Measurements from ENCODE around the gene IDH1. TPM values are rescaled to one million over a fixed set of nuclear protein-coding genes. Genes with fewer than 3 reads are reported as not detected.

The IDH1 gene
- total RNA-seq, 1 experiment from 2014 or later: 80.2 TPM

DNA sequence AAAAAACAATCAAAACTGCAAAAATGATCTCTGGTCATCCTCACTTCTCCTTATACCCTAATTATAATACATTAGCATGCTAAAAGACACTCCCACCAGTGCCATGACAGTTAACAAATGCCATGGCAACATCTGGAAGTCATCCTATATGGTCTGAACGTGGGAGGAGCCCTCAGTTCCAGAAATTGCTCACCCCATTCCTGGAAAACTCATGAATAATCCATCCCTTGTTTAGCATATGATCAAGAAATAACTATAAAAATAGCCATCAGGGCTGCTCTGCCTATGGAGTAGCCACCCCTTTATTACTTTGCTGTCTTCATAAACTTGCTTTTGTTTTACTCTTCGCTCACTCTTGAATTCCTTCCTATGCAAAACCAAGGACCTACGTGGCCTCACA, 59.3 kb downstream of the IDH1 start:
- H3K27me3 ChIP-seq (ENCODE audit: control insufficient read depth, insufficient read depth, low read length): no peaks in the 10 kb centered on the region
- TF ChIP-seq, protein P1, sequence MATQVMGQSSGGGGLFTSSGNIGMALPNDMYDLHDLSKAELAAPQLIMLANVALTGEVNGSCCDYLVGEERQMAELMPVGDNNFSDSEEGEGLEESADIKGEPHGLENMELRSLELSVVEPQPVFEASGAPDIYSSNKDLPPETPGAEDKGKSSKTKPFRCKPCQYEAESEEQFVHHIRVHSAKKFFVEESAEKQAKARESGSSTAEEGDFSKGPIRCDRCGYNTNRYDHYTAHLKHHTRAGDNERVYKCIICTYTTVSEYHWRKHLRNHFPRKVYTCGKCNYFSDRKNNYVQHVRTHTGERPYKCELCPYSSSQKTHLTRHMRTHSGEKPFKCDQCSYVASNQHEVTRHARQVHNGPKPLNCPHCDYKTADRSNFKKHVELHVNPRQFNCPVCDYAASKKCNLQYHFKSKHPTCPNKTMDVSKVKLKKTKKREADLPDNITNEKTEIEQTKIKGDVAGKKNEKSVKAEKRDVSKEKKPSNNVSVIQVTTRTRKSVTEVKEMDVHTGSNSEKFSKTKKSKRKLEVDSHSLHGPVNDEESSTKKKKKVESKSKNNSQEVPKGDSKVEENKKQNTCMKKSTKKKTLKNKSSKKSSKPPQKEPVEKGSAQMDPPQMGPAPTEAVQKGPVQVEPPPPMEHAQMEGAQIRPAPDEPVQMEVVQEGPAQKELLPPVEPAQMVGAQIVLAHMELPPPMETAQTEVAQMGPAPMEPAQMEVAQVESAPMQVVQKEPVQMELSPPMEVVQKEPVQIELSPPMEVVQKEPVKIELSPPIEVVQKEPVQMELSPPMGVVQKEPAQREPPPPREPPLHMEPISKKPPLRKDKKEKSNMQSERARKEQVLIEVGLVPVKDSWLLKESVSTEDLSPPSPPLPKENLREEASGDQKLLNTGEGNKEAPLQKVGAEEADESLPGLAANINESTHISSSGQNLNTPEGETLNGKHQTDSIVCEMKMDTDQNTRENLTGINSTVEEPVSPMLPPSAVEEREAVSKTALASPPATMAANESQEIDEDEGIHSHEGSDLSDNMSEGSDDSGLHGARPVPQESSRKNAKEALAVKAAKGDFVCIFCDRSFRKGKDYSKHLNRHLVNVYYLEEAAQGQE (IDR thresholded peaks at IDR 0.05; ENCODE audit: insufficient read depth in 1 of 2, low read depth in 2 of 2, low read length in 1 of 2): no peak
- no peak for TF ChIP-seq POLR2AphosphoS5 (IDR thresholded peaks at IDR 0.05; ENCODE audit: low read depth, low read length)
- no peak for TF ChIP-seq TCF7L2 (IDR thresholded peaks at IDR 0.05; ENCODE audit: low read depth, low read length)
- no peak for TF ChIP-seq SIN3A (IDR thresholded peaks at IDR 0.05; ENCODE audit: borderline replicate concordance, insufficient read depth, low read depth, low read length)
- TF ChIP-seq, protein P2, sequence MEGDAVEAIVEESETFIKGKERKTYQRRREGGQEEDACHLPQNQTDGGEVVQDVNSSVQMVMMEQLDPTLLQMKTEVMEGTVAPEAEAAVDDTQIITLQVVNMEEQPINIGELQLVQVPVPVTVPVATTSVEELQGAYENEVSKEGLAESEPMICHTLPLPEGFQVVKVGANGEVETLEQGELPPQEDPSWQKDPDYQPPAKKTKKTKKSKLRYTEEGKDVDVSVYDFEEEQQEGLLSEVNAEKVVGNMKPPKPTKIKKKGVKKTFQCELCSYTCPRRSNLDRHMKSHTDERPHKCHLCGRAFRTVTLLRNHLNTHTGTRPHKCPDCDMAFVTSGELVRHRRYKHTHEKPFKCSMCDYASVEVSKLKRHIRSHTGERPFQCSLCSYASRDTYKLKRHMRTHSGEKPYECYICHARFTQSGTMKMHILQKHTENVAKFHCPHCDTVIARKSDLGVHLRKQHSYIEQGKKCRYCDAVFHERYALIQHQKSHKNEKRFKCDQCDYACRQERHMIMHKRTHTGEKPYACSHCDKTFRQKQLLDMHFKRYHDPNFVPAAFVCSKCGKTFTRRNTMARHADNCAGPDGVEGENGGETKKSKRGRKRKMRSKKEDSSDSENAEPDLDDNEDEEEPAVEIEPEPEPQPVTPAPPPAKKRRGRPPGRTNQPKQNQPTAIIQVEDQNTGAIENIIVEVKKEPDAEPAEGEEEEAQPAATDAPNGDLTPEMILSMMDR (IDR thresholded peaks at IDR 0.05): no peak
- H3K4me1 ChIP-seq (ENCODE audit: control insufficient read depth, insufficient read depth, low read length): no peaks in the 10 kb centered on the region; the same call in 1 of the 2 replicates
- CTCF ChIA-PET: no interaction called here
- no TSS peak for BruUV-seq (replicated peaks)
- H3K27ac ChIP-seq (ENCODE audit: low read length): no peak overlapping the region
- no peaks in the 10 kb centered on the region for H3K9me3 ChIP-seq (ENCODE audit: control insufficient read depth, insufficient read depth, low read depth, low read length)
- ATAC-seq: no peak
- in situ Hi-C loops (cut with HindIII; ENCODE audit: low pct_unique_long_range_greater_than_20kb, low sequenced_read_pairs): no loop called here
- H3K4me3 ChIP-seq (ENCODE audit: low read depth in 2 of 2, low read length in 2 of 2): no peak overlapping the region
- POLR2A ChIA-PET: no interaction called here
- no peak for DNase-seq (ENCODE audit: low read depth, low spot score)
- intact Hi-C loops (cut with micrococcal nuclease; ENCODE audit: unreplicated experiment): no loop called here
- H3K36me3 ChIP-seq (ENCODE audit: control insufficient read depth, insufficient read depth, low read length): no peaks in the 10 kb centered on the region

DNA sequence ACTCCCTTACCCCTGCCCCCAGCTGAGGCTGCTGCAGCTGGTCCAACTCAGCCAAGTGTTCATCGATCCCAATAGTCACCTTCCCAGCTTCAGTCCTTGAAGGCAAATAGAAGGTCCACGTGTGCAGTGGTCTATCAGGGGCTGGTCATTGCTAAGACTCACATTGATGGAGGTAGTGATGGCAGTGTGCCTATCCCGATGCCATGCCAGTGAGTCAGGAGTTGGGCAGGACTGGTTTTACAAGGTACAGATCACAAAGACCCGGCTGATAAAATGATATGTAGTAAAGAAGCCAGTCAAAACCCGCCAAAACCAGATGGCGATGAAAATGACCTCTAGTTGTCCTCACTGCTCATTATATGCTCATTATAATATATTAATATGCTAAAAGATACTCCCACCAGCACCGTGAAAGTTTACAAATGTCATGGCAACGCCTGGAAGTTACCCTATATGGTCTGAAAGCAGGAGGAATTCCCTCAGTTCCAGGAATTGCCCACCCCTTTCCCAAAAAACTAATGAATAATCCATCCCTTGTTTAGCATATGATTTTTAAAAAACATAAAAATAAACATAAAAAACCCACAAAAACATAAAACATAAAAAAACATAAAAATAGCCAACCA, 62.1 kb downstream of the IDH1 start:
- CTCF ChIA-PET: no interaction called here
- Histone ChIP-seq H3K4me1 (ENCODE audit: control insufficient read depth, insufficient read depth, low read length) (no peaks in the 10 kb centered on the region; the same call in 1 of the 2 replicates), H3K36me3 (ENCODE audit: control insufficient read depth, insufficient read depth, low read length) (no peaks in the 10 kb centered on the region), H3K27me3 (ENCODE audit: control insufficient read depth, insufficient read depth, low read length) (no peaks in the 10 kb centered on the region), H3K27ac (ENCODE audit: low read length) (no peak overlapping the region), H3K4me3 (ENCODE audit: low read depth in 2 of 2, low read length in 2 of 2) (no peak overlapping the region), H3K9me3 (ENCODE audit: control insufficient read depth, insufficient read depth, low read depth, low read length) (no peaks in the 10 kb centered on the region)
- POLR2A ChIA-PET: interaction anchor here (0.9 kb wide), 1 partner anchor 9 kb away, joined by 4 read pairs; no protein-coding TSS in a partner anchor
- intact Hi-C loops (cut with micrococcal nuclease; ENCODE audit: unreplicated experiment): no loop called here
- DNase-seq (ENCODE audit: low read depth, low spot score) (no peak), ATAC-seq (no peak)
- in situ Hi-C loops (cut with HindIII; ENCODE audit: low pct_unique_long_range_greater_than_20kb, low sequenced_read_pairs): no loop called here
- TF ChIP-seq SIN3A (IDR thresholded peaks at IDR 0.05; ENCODE audit: borderline replicate concordance, insufficient read depth, low read depth, low read length) (no peak), POLR2AphosphoS5 (IDR thresholded peaks at IDR 0.05; ENCODE audit: low read depth, low read length) (no peak), TCF7L2 (IDR thresholded peaks at IDR 0.05; ENCODE audit: low read depth, low read length) (no peak)
- TF ChIP-seq, protein P2 (IDR thresholded peaks at IDR 0.05): no peak
- TF ChIP-seq, protein P1 (IDR thresholded peaks at IDR 0.05; ENCODE audit: insufficient read depth in 1 of 2, low read depth in 2 of 2, low read length in 1 of 2): no peak
- BruUV-seq (replicated peaks): no TSS peak

Measured in Panc1 (cell line).